ENCODE measurements around the gene CHST8.

Gene CHST8

DNA sequence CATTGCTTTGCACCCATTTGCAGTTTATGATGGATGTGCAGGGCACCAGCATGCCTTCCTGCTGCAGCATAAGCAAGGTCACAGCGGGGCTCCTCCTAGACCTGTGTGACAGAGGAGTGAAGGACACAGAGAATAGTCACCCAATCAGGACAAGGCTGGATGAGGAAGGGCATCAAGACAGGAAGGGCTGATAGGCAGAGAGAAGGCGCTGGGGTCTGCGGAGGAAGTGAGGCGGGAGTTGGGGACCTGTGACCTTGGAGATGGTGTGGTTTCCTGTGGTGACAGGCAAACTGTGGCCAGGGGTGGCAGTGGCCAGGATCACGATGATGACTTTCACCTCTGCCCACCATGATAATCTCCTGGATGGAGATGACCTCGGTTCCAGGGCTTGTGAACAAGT, 158.5 kb downstream of the CHST8 start:
- no peaks in the 10 kb centered on the region for H3K9me3 Mint-ChIP-seq
- H3K27me3 Mint-ChIP-seq = peaks cover 39 to 56% of the 10 kb centered on the region in 2 donors
- peaks cover 11 to 19% of the 10 kb centered on the region in 2 donors for H3K4me1 Mint-ChIP-seq (ENCODE audit: low read depth in 2 of 2)
- H3K36me3 Mint-ChIP-seq (ENCODE audit: insufficient read depth) = no peaks in the 10 kb centered on the region
- H3K27ac Mint-ChIP-seq = no peak overlapping the region
- no peak for DNase-seq
- no peak overlapping the region for H3K4me3 Mint-ChIP-seq
- ATAC-seq (replicated peaks) = no peak

DNA sequence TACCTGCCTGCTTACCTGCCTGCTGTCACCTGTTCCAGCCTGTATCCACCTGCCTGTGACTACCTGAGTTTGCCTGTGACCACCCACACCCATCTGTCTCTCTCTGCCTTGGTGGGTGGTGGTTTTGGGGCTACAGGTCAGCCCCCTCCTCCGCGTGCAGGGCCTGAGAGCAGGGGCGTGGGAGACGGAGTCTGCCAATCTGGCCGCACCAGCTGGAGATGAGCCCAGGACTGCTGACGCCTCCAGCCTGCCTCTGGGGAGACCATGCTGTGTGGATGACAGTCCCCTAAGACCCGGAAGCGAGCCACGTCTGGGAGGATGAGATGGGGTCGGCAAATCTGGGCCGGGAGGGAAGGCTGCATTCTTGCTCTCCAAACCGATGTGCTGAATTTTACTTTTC, 159.0 kb downstream of the CHST8 start:
- no peaks in the 10 kb centered on the region for H3K9me3 Mint-ChIP-seq
- DNase-seq = no peak

DNA sequence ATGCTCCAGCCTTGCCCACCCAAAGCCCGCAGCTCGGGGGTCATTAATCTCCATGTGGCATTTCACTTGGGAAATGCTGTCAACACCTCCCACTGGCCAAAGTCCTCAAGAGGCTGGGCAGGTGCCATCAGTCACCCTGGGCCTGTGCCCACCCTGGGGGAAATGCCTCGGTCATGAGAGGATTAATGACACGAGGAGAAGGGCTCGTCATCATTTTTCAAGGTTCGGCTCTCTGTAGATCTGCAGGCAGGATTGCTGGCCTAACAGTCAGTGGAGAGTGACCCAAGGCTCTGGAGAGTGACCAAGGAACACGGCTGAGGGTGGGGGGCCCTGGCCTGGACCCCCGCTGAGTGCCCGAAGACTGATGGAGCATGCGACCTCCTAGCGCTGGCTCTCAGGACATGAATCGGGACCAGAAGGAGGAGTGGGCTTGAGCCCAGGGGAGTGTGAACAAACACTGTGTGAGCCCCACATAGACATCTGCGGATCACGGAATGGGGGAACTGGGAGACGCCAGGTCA, 159.7 kb downstream of the CHST8 start:
- H3K27me3 Mint-ChIP-seq = peaks cover 29 to 51% of the 10 kb centered on the region in 2 donors
- ATAC-seq (replicated peaks) (no peak), DNase-seq (no peak)
- H3K4me1 Mint-ChIP-seq (ENCODE audit: low read depth in 2 of 2) = peaks cover 16 to 27% of the 10 kb centered on the region in 2 donors
- H3K36me3 Mint-ChIP-seq (ENCODE audit: insufficient read depth) = no peaks in the 10 kb centered on the region
- H3K4me3 Mint-ChIP-seq = no peak overlapping the region
- no peak overlapping the region for H3K27ac Mint-ChIP-seq
- H3K9me3 Mint-ChIP-seq = no peaks in the 10 kb centered on the region

More for the DNA sequence above, 159.0 kb downstream of the CHST8 start:
- H3K4me1 Mint-ChIP-seq (ENCODE audit: low read depth in 2 of 2) = peaks cover 13 to 24% of the 10 kb centered on the region in 2 donors
- no peak for ATAC-seq (replicated peaks)
- H3K4me3 Mint-ChIP-seq = no peak overlapping the region
- H3K36me3 Mint-ChIP-seq (ENCODE audit: insufficient read depth) = no peaks in the 10 kb centered on the region
- no peak overlapping the region for H3K27ac Mint-ChIP-seq
- H3K27me3 Mint-ChIP-seq = peaks cover 34 to 53% of the 10 kb centered on the region in 2 donors

DNA sequence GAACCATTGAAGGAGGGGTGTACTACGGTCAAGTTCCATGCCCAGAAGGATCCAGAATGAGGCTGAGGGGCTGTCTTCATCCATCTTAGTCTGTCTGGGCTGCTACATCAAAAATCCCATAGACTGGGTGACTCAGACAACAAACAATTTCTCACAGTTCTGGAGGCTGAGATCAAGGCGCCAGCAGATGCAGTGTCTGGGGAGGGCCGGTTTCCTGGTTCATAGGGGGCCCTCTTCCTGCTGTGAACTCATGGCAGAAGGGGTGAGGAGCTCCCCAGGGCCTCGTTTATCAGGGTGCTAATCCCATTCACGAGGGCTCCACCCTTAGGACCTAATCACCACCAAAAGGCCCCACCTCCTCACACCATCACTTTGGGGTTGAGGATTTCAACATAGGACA, 160.2 kb downstream of the CHST8 start:
- Mint-ChIP-seq H3K27ac (peak overlapping the region in 1 of 2 donors; percentile 39), H3K4me3 (no peak overlapping the region), H3K4me1 (ENCODE audit: low read depth in 2 of 2) (peaks cover 16 to 27% of the 10 kb centered on the region in 2 donors), H3K27me3 (peaks cover 29 to 51% of the 10 kb centered on the region in 2 donors), H3K9me3 (no peaks in the 10 kb centered on the region), H3K36me3 (ENCODE audit: insufficient read depth) (no peaks in the 10 kb centered on the region)
- ATAC-seq (replicated peaks) (no peak), DNase-seq (no peak)

DNA sequence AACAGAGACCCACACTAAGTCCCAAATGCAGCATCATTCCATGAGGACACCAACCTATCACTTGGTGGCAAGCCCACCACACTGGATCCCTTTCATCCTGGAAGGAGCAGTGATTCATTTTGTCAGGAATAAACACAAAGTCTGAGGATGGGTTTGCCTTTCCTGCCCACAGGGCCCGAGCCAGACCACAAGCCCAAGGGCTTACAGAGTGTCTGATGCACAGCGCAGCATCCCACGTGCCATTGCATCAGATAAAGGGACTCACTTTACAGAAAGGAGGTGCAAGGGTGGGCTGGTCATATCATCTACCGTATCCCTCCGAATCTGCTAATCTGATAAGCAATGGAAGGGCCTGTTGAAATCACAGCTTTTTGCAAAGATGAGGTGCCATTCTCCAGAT, 162.7 kb downstream of the CHST8 start:
- H3K9me3 Mint-ChIP-seq = no peaks in the 10 kb centered on the region
- no peak overlapping the region for H3K4me3 Mint-ChIP-seq
- H3K36me3 Mint-ChIP-seq (ENCODE audit: insufficient read depth) = no peaks in the 10 kb centered on the region
- no peak for DNase-seq
- peaks cover 5 to 24% of the 10 kb centered on the region in 2 donors for H3K4me1 Mint-ChIP-seq (ENCODE audit: low read depth in 2 of 2)
- H3K27ac Mint-ChIP-seq = peak overlapping the region in 1 of 2 donors; percentile 39
- no peak for ATAC-seq (replicated peaks)
- peaks cover 38 to 55% of the 10 kb centered on the region in 2 donors for H3K27me3 Mint-ChIP-seq

DNA sequence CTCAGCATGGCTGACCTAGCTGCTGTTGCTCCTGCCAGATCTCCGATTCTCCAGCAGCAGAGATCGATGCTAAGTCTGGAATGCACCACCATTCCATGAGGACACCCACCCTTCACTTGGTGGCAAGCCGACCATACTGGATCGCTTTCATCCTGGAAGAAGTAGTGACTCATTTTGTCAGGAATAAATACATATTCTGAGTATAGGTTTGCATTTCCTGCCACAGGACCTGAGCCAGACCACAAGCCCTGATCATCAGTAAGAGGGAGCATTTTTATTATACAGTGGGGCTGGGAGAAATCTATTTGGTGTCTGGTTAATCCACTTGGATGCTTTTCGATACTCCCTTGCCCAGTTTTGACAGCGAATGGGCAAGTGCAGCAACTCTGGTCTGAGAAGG, 164.0 kb downstream of the CHST8 start:
- peak overlapping the region in 1 of 2 donors; percentile 17 for H3K4me3 Mint-ChIP-seq

DNA sequence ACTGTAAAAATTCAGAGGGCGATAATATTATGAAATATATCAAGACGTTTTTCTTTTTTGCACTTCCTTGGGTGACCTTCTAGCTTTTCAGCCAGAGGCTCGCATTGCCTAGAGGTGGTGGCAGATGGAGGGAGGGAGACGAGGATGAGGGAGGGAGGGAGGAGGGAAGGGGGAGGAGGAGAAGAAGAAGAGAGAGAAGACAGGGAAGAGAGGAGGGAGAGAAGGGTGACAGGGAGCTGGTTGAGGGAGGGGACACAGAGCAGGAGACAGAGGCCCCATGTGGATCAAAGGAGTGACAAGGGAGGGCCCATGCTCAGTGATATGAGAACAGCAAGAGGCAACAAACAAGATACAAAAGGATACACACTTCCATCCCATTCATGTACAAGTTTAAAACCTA, 166.9 kb downstream of the CHST8 start:
- H3K27ac Mint-ChIP-seq = no peak overlapping the region
- no peaks in the 10 kb centered on the region for H3K36me3 Mint-ChIP-seq (ENCODE audit: insufficient read depth)
- peaks cover 39 to 57% of the 10 kb centered on the region in 2 donors for H3K27me3 Mint-ChIP-seq
- ATAC-seq (replicated peaks) = no peak
- no peaks in the 10 kb centered on the region for H3K9me3 Mint-ChIP-seq
- no peak overlapping the region for H3K4me3 Mint-ChIP-seq
- peaks cover 5 to 16% of the 10 kb centered on the region in 2 donors for H3K4me1 Mint-ChIP-seq (ENCODE audit: low read depth in 2 of 2)
- DNase-seq = no peak

More for the DNA sequence above, 164.0 kb downstream of the CHST8 start:
- DNase-seq (no peak), ATAC-seq (replicated peaks) (no peak)
- no peak overlapping the region for H3K27ac Mint-ChIP-seq
- peaks cover 5 to 19% of the 10 kb centered on the region in 2 donors for H3K4me1 Mint-ChIP-seq (ENCODE audit: low read depth in 2 of 2)
- peaks cover 29 to 48% of the 10 kb centered on the region in 2 donors for H3K27me3 Mint-ChIP-seq
- no peaks in the 10 kb centered on the region for H3K9me3 Mint-ChIP-seq
- H3K36me3 Mint-ChIP-seq (ENCODE audit: insufficient read depth) = no peaks in the 10 kb centered on the region

DNA sequence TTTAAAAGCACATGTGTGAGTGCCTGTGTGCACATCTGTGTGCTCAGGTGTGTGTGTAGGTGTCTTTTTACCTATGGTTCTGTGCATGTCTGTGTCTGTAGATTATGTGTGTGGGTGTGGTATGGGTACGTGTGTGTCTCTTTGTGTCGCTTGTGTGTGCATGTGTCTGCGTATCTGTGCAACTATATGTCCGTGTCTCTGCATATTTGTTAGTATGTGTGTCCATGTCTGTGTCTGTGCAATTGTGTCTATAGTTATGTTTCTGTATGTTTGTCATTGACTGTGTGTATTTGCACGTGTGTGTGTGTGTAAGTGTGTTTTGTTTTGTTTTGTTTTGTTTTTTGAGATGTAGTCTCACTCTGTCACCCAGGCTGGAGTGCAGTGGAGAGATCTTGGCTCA, 167.6 kb downstream of the CHST8 start:
- peaks cover 5 to 16% of the 10 kb centered on the region in 2 donors for H3K4me1 Mint-ChIP-seq (ENCODE audit: low read depth in 2 of 2)
- no peaks in the 10 kb centered on the region for H3K36me3 Mint-ChIP-seq (ENCODE audit: insufficient read depth)
- no peaks in the 10 kb centered on the region for H3K9me3 Mint-ChIP-seq
- no peak overlapping the region for H3K27ac Mint-ChIP-seq
- no peak for ATAC-seq (replicated peaks)
- peaks cover 39 to 58% of the 10 kb centered on the region in 2 donors for H3K27me3 Mint-ChIP-seq
- no peak for DNase-seq
- no peak overlapping the region for H3K4me3 Mint-ChIP-seq

DNA sequence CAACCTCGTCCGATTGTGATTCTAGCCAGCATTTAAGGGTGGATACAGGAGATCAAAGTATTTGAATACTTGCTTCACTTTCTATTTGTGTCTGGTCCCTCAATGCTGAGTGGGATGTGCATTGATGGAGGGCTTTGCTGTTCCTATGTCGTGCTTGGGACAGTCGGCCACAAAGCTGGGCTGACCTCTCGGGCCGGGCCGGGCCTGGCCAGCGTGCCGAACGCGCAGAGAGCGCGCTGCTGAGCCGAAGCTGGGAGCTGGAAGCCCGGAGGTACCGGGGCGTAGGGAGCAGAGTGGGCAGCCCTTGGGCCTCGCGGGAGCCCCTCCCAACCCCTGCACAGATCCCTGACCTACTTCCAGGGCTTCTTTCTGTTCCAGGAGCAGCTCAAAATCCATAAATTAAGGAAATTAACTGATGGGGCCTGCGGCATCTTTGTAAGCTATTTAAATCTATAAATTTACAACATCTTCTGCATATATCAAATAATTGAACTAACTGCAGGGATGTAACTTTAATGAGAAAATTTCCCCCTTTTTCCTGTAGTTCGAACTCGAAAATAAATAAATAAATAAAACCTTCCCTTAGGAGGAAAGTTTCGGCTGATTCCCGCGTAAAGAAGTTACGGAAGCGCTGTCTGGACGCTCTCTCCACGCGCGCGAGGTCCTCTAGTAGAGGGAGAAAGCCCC, 173.1 kb downstream of the CHST8 start:
- peaks cover 32 to 42% of the 10 kb centered on the region in 2 donors for H3K27me3 Mint-ChIP-seq
- peak overlapping the region; percentile 63 to 76 for H3K4me3 Mint-ChIP-seq
- H3K9me3 Mint-ChIP-seq = no peaks in the 10 kb centered on the region

DNA sequence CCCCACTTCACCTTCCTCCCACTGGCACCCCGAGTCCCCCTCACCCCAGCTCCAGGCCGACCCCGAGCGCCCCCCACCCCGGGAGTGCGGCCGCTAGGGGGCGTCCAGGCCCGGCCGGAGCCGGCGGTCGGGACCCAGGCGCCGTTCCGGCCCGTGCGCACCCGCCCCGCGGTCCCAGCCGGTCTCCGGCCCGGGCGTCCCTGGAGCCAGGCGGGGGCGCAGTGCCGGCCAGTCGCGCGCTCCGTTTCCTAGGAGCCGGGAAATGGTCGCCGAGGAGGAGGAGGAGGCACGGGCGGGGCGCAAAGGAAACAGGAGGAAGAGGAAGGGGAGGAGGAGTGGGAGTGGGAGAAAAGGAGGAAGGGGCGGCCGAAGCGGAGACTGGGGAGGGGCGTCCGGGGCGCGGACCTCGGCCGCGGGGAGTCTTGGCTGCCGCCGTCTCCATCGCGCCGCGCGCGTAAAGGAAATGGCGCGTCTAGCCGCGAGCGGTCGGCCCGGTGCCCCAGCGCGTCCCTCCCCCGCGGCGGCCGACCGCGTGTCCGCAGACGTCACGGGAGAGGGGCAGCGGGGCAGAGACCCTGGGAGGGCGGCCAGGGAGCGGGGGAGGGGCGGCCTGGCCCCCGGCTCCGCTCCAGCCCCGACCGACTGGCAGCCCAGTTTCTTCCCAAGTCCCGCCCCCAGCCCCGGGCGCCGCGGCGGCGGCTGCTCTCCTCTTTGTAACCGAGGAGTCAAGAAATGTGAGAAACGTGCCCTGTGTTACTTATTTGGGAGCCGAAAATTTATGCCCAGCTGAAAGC, 173.8 kb downstream of the CHST8 start:
- ATAC-seq (replicated peaks) (peak; percentile 52), DNase-seq (peak in 1 of 3 experiments; percentile 14)
- Mint-ChIP-seq H3K36me3 (ENCODE audit: insufficient read depth) (peaks cover 5% of the 10 kb centered on the region), H3K27ac (no peak overlapping the region), H3K4me3 (peak overlapping the region; percentile 63 to 76), H3K9me3 (no peaks in the 10 kb centered on the region), H3K27me3 (peaks cover 32 to 45% of the 10 kb centered on the region in 2 donors), H3K4me1 (ENCODE audit: low read depth in 2 of 2) (peaks cover 0 to 2% of the 10 kb centered on the region in 2 donors)

More for the DNA sequence above, 173.1 kb downstream of the CHST8 start:
- DNase-seq = no peak
- Mint-ChIP-seq H3K4me1 (ENCODE audit: low read depth in 2 of 2) (peaks cover 0 to 2% of the 10 kb centered on the region in 2 donors), H3K36me3 (ENCODE audit: insufficient read depth) (peaks cover 5% of the 10 kb centered on the region), H3K27ac (no peak overlapping the region)
- no peak for ATAC-seq (replicated peaks)

DNA sequence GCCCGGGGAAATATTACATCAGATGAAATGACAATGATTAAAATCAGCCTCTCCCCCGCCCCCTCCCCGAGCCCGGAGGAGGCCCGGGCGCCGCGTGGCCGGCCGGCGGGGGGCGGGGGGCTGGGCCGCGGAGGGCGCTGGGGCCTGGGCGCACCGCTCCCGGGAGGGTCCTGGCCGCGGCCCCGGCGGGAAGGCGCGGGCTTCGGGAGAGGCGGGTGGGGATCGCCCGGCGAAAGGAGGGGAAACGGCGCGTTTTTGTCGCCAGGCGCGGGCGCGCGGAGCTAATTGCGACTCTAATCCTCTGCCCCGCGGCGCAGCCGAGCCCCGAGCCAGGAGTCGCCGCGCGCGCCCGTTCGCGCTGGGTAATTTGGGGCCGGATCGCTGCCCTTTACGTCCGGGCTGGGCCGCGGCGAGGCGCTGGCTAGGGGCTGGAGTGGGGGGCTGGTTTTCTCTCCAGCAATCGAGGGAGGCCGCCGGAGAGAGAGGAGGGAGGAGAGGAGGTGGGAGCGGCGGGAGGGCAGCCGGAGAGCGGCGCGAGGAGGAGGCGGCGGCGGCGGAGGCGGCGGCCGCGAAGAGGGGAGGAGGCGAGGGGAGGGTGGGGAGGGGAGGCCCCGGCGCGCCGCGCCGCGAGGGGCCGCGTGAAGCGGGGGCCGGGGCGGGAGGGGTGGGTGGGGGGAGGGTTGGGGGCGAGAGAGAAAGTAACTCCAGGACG, 174.6 kb downstream of the CHST8 start, which contains the start of gene KCTD15:
Gene KCTD15, plus strand, starts transcription at position 707 of the 712 bp plus-strand sequence. CDS start 3,585 bp downstream, outside the sequence.
- peaks cover 0 to 2% of the 10 kb centered on the region in 2 donors for H3K4me1 Mint-ChIP-seq (ENCODE audit: low read depth in 2 of 2)
- H3K27me3 Mint-ChIP-seq = peaks cover 32 to 40% of the 10 kb centered on the region in 2 donors
- peaks cover 5% of the 10 kb centered on the region for H3K36me3 Mint-ChIP-seq (ENCODE audit: insufficient read depth)
- ATAC-seq (replicated peaks) (peak; percentile 22), DNase-seq (no peak)
- H3K27ac Mint-ChIP-seq = no peak within 1 kb of the TSS
- H3K9me3 Mint-ChIP-seq = no peaks in the 10 kb centered on the region
- H3K4me3 Mint-ChIP-seq = peak within 1 kb of the TSS; percentile 63 to 76

DNA sequence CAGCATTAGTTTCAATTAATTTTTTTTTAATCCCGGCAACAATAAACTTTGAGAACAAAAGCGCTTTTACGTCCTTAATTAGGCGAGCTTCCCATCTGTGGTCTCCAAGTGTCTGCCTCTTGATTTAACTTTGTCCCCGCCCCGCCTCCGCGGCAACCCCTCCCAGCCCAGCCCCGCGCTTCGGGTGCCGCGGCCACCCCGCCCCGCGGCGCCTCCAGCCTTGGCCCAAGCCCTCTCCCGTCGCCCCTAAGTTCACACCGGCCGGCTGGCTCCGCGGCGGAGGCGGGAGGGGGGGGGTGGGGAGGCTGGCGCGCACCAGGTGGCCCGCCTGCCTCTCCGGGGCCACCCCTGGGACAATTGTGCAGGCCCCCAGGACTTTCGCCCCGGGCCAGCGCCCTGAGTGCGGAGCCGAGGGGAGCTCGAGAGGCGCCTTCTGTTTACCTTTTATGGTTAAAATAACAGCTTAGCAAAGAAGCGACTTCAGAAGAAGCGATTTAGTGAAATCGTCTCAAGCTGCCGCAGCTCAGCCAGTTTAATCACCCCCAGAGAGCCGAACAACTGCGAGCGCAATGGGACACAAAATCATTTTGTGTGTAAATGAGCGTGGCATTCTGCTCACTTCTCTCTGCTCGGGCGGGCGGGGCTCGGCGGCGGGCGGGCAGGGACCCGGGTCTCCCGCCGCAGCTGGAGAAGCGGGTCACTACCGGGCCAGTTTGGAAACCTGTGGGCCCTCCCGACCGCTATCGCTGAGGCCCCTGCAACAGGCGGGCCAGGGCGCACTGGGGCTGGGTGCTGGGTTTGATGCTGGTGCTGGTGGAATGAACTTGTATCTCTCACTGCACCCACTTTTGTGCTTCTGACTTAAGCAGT, 176.3 kb downstream of the CHST8 start:
- H3K9me3 Mint-ChIP-seq = no peaks in the 10 kb centered on the region

More for the DNA sequence above, 176.3 kb downstream of the CHST8 start:
- ATAC-seq (replicated peaks) = peak; percentile 28
- H3K4me3 Mint-ChIP-seq = peak overlapping the region; percentile 57 to 67
- H3K27ac Mint-ChIP-seq = no peak overlapping the region
- no peak for DNase-seq
- H3K27me3 Mint-ChIP-seq = peaks cover 30 to 38% of the 10 kb centered on the region in 2 donors
- peaks cover 9% of the 10 kb centered on the region for H3K36me3 Mint-ChIP-seq (ENCODE audit: insufficient read depth)
- H3K4me1 Mint-ChIP-seq (ENCODE audit: low read depth in 2 of 2) = peaks cover 0 to 3% of the 10 kb centered on the region in 2 donors
